K562 (cell line): ENCODE measurements around the gene ZNF563. TPM values are rescaled to one million over a fixed set of nuclear protein-coding genes. Genes with fewer than 3 reads are reported as not detected.

ENCODE experiments used
- BCLAF1 ChIP-seq, 2 experiments: fragments of 450-650 bp in 1 of 2; IDR thresholded peaks; 2 replicates each; pipeline ENCODE4 v1.6.1; 2011 to 2017; ENCODE audit warnings: low read depth in 2 of 2, antibody characterized with exemption in 1 of 2, borderline replicate concordance in 1 of 2, low read length in 1 of 2, mild to moderate bottlenecking in 1 of 2, mixed read lengths in 1 of 2; ENCODE audit not compliant: control insufficient read depth in 1 of 2
- C11orf30 ChIP-seq: fragments of 450-650 bp; IDR thresholded peaks from 2 replicates; pipeline ENCODE4 v1.6.1; 2016; ENCODE audit warnings: low read depth, mild to moderate bottlenecking
- CHD2 ChIP-seq: IDR thresholded peaks from 2 replicates; pipeline ENCODE4 v1.6.1; 2011; ENCODE audit warnings: low read depth, low read length
- GATAD2A ChIP-seq: fragments of 450-650 bp; IDR thresholded peaks from 2 replicates; pipeline ENCODE4 v1.6.1; 2017
- MYBL2 ChIP-seq, 2 experiments: fragments of 450-650 bp in 1 of 2; sonication (generic) in 1 of 2; formaldehyde crosslinking in 1 of 2; IDR thresholded peaks; 2 replicates each; pipeline versions ENCODE4 v1.6.1 to v1.8.1; 2017 to 2022; ENCODE audit warnings: borderline replicate concordance in 1 of 2, inconsistent platforms in 1 of 2, low read depth in 1 of 2, mild to moderate bottlenecking in 1 of 2, missing genetic modification reagents in 1 of 2, moderate library complexity in 1 of 2
- MYC ChIP-seq, 2 experiments: fragments of 250-450 bp in 1 of 2; sonication (Bioruptor Pico) in 1 of 2; IDR thresholded peaks; 2 replicates each; pipeline versions ENCODE4 v1.5.1 to v1.6.1; 2012 to 2021; ENCODE audit warnings: low read depth in 2 of 2, borderline replicate concordance in 1 of 2, improper control_type of control experiment in 1 of 2, low read length in 1 of 2, mild to moderate bottlenecking in 1 of 2, moderate library complexity in 1 of 2
- NR2F6 ChIP-seq: fragments of 450-650 bp; formaldehyde crosslinking; IDR thresholded peaks from 2 replicates; pipeline ENCODE4 v1.4.0; 2020; ENCODE audit warnings: mild to moderate bottlenecking
- RERE ChIP-seq: sonication (generic); formaldehyde crosslinking; IDR thresholded peaks from 2 replicates; pipeline ENCODE4 v1.8.0; 2023; ENCODE audit warnings: missing genetic modification reagents, mild to moderate bottlenecking, borderline replicate concordance
- RFX5 ChIP-seq: IDR thresholded peaks from 2 replicates; pipeline ENCODE4 v1.6.1; 2011; ENCODE audit warnings: low read depth, mild to moderate bottlenecking, improper control_type of control experiment, low read length
- SMAD2 ChIP-seq: fragments of 150-350 bp; IDR thresholded peaks from 2 replicates; pipeline ENCODE4 v1.6.1; 2014; ENCODE audit warnings: low read depth, mild to moderate bottlenecking, low read length
- SNRNP70 ChIP-seq: fragments of 200-400 bp; formaldehyde crosslinking; optimal IDR thresholded peaks from 2 replicates; pipeline ENCODE3; 2017; ENCODE audit warnings: low read depth, low read length
- SRSF9 ChIP-seq: fragments of 200-400 bp; formaldehyde crosslinking; IDR thresholded peaks from 2 replicates; pipeline ENCODE4 v1.6.1; 2017; ENCODE audit warnings: low read depth, low read length, borderline replicate concordance
- TAF9B ChIP-seq: fragments of 450-650 bp; IDR thresholded peaks from 2 replicates; pipeline ENCODE4 v1.6.1; 2018; ENCODE audit warnings: mild to moderate bottlenecking; ENCODE audit not compliant: partially characterized antibody
- THRB ChIP-seq: fragments of 450-650 bp; formaldehyde crosslinking; conservative IDR thresholded peaks from 2 replicates; pipeline ENCODE4 v1.4.0; 2022; ENCODE audit warnings: mild to moderate bottlenecking, missing genetic modification characterization
- XRCC5 ChIP-seq: fragments of 200-400 bp; formaldehyde crosslinking; IDR thresholded peaks from 2 replicates; pipeline ENCODE4 v1.6.1; 2017; ENCODE audit warnings: low read depth, mild to moderate bottlenecking, low read length
- ZKSCAN1 ChIP-seq: fragments of 150-350 bp; IDR thresholded peaks from 2 replicates; pipeline ENCODE4 v1.6.1; 2016; ENCODE audit warnings: low read depth, low read length
- ZSCAN29 ChIP-seq: fragments of 450-650 bp; IDR thresholded peaks from 2 replicates; pipeline ENCODE4 v1.6.1; 2017
- polyA plus RNA-seq, 8 experiments: library from polyadenylated mRNA; depleted of rRNA in 4 of 8; stranded (reverse) in 5 of 8; unstranded in 3 of 8; fragments of >200 nt; fragmentation: Nextera tagmentation in 2 of 8; fragmentation: Illumina TruSeq in 1 of 8; extraction: Ambion mirVana in 2 of 8; extraction: Trizol in 1 of 8; gene quantifications; 2 replicates each; pipeline versions ENCODE4 v1.2.1 to v1.2.3, GENCODE V29; 2011 to 2014; ENCODE audit warnings: inconsistent platforms in 1 of 8, missing spikeins in 1 of 8
- total RNA-seq, 7 experiments: library from RNA; depleted of rRNA in 6 of 7; stranded (reverse); fragments of >200 nt in 6 of 7; fragmentation: Illumina TruSeq in 2 of 7; extraction: Trizol in 2 of 7; gene quantifications; 2 replicates each; pipeline versions ENCODE4 v1.2.1 to v1.2.3, GENCODE V29; 2011 to 2021; ENCODE audit warnings: low replicate concordance in 1 of 7

The ZNF563 gene
- total and polyA plus RNA-seq, 9 of the 15 experiments (the other 6 are each of a cell fraction or from before 2014, with no cell fraction given): 0.37 to 2.9 (median 0.74) TPM

GRCh38 chr19:12294249-12295158, 38.9 kb downstream of the ZNF563 start, which contains the start of gene ZNF44 (continued):
- no peak for TF ChIP-seq SRSF9
- no peak for TF ChIP-seq SNRNP70
- TF ChIP-seq C11orf30: no peak
- TF ChIP-seq NR2F6: no peak
- TF ChIP-seq MYC (IDR thresholded peaks at IDR 0.05; ENCODE audit: low read depth, low read length): 0 out of 2 replicates have a peak, but pooled peaks have one; percentile 4
- no peak for TF ChIP-seq MYC (CRISPR knock-in tag; IDR thresholded peaks at IDR 0.05; ENCODE audit: borderline replicate concordance, low read depth)
- TF ChIP-seq RERE (CRISPR knock-in tag): no peak
- TF ChIP-seq BCLAF1 (IDR thresholded peaks at IDR 0.05; ENCODE audit: borderline replicate concordance in 1 of 2, control insufficient read depth in 1 of 2, low read depth in 2 of 2, low read length in 1 of 2): no peak
- no peak for TF ChIP-seq ZSCAN29
- TF ChIP-seq SMAD2: no peak
- no peak for TF ChIP-seq TAF9B
- TF ChIP-seq MYBL2 (IDR thresholded peaks at IDR 0.05; ENCODE audit: low read depth): no peak
- no peak for TF ChIP-seq MYBL2 (CRISPR knock-in tag; IDR thresholded peaks at IDR 0.05; ENCODE audit: borderline replicate concordance)
- no peak for TF ChIP-seq XRCC5
- TF ChIP-seq RFX5: no peak
- TF ChIP-seq ZKSCAN1: no peak
- peak; percentile 64 for TF ChIP-seq CHD2
- TF ChIP-seq THRB: no peak
- TF ChIP-seq GATAD2A: 0 out of 2 replicates have a peak, but pooled peaks have one; percentile 63
